Activated CD8-positive, alpha-beta memory T cell treated with anti-CD3 and anti-CD28 coated beads, Interleukin-2, amount 50 U/mL, for 48 hours (primary cell): ENCODE measurements around the gene FRG2.
"Not testable (repeated sequence)": the region's sequence is repeated elsewhere in the genome, so short reads cannot be mapped to it uniquely, and the experiment has no call there.

Source experiments
- DNase-seq: peaks from one replicate; pipeline ENCODE4 v3.0.0-alpha.2; 2020

Gene FRG2

DNA sequence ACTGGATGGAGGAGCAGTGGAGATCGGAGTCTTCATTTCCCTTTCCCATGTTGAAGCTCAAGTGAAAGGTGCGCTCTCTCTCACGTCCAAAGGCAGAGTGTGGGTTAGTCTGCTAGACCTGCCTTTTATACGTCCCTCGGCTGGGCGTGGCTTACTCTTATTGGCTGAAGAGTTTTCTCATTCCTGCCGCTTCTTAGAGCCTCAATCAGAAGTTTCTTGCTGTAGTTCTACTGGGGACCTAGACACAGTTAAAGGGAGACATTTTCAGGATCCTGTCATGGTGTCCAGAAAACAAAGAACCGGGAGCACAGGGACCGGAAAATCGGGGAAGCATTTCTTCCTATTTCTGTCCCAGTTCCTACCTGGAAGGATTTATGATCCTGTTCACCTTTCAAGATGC lies at the start of gene FRG2:
Gene FRG2, minus strand, starts transcription at position 101 of the 400 bp plus-strand sequence. Its CDS starts 52 bp downstream, at position 49.
- not testable (repeated sequence) for DNase-seq

DNA sequence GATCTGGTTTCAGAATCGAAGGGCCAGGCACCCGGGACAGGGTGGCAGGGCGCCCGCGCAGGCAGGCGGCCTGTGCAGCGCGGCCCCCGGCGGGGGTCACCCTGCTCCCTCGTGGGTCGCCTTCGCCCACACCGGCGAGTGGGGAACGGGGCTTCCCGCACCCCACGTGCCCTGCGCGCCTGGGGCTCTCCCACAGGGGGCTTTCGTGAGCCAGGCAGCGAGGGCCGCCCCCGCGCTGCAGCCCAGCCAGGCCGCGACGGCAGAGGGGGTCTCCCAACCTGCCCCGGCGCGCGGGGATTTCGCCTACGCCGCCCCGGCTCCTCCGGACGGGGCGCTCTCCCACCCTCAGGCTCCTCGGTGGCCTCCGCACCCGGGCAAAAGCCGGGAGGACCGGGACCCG lies 41.3 kb upstream of the FRG2 start:
- DNase-seq = not testable (repeated sequence)

DNA sequence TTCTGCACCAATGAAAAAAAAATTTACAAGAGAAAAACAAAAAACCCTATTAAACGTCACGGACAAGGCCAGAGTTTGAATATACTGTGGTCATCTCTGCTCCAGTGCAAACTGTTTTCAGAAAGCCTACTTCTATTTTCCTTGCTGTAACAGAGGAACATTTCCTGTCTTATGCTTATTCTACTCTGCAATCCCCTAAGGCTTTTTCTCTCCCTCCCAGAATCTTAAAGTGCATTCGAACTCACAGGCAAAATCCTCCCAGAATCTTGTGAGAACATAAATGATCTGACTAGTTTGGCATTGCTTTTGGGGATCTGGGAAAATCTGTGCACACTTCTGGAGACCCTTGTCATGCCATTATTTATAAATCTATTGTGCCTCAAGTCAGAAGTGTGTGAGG lies 37.7 kb upstream of the FRG2 start:
- not testable (repeated sequence) for DNase-seq

DNA sequence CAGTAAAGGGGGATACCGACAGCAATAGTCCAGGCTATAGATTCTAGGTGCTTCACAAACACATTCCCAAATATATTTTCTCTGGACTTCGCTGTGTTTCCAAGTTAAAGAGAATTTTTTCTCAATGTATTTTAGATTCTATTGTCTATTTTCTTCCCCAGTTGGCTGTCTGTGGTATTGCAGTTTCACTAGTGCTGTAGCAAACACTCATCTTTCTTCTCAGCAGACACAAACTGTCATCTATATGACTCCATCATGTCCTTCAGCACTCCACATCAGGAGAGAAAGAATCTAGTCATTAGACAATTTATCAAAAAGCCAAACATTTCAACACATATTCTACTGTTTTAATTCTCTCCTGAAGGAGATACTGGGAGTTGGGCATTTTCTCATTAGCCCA lies 37.3 kb upstream of the FRG2 start, which contains the start of gene DBET:
Gene DBET, plus strand, starts transcription at position 161 of the 400 bp plus-strand sequence.
- DNase-seq = not testable (repeated sequence)

DNA sequence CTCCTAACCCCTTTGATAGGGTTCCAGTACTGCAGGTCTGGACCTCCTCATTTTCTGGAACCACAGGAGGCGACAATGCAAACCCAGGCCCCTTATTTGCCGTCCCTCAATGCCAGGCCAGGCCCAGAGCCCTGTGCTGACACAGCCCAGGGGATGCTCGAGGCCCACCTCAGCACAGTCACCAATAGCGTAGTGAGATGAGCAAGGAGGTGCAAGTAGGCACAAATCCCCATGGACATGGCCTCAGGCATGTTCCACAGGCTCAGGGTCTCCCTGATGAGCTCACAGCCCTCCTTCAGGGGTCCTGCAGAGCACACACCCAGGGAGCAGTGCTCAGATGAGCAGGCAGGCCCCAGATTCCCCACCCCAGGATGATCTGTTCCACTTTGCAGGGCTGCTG lies 31.9 kb upstream of the FRG2 start:
- not testable (repeated sequence) for DNase-seq

DNA sequence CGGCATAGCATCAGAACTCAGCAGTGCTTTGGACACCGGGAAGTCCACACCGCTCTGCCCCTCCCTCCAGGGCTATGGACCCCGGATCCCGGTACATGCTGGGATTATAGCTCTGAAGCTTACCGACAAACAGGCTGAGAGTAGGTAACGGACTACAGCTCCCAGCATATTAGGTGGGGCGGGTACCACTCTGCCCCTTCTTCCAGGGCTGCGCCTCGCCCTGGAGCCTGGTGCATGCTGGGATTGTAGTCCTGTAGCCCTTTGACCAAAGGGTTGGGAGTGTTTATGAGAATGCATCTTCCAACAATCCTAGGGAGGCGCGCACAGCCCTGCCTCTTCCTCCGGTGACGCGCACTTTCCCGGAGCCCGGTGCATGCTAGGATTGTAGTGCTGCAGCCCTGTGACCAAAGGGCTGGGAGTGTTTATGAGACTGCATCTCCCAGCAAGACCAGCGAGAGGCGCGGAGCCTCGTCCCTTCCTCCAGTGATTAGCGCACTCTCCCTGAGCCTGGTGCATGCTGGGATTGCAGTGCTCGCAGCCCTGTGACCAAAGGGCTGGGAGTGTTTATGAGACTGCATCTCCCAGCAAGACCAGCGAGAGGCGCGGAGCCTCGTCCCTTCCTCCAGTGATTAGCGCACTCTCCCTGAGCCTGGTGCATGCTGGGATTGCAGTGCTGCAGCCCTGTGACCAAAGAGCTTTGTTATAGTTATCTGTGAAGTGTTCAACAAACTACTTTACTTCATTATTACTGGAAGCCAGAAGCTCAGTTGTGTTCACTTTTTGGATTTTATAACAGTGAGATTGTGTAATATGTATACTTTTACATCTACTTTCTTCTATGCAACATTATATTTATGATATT lies 22.6 kb upstream of the FRG2 start:
- DNase-seq = not testable (repeated sequence)

DNA sequence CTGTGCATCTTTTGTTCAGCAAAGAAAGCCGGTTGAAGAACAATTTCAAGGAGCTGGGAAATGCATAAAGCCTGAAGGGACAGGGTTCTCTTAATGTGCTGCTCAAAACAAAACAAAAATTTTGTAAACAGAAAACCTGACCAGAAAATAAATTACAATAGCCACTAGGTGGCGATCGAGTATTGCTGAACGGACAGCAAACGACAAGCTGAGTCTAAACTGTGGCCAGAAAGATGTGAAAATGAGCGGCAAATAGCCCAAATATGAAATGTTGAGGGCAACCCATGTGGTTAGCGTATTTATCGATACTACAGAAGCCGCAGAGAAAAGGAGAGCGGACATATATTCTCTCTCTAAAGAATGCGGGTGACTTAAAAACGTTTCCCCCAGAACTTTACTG lies 20.6 kb upstream of the FRG2 start:
- not testable (repeated sequence) for DNase-seq

DNA sequence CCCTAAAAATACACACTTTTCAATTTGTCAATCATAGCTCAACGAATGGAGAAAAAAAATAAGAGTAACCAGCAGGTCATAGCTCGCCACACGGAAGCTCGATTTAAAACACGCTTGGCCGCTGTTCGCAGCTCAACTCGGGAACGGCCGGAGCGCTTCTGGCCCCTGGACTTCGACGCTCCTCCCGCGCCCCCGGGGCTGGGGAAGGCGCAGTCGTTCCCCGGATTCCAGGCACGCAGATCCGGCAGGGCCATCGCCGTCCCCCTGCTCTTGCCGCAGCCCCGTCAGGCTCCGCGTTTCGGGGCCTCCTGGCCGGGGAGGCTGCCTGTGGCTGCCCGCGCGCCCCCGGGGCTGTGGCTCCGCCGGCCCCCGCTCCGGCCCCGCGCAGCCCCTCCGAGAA lies 13.8 kb upstream of the FRG2 start:
- not testable (repeated sequence) for DNase-seq

DNA sequence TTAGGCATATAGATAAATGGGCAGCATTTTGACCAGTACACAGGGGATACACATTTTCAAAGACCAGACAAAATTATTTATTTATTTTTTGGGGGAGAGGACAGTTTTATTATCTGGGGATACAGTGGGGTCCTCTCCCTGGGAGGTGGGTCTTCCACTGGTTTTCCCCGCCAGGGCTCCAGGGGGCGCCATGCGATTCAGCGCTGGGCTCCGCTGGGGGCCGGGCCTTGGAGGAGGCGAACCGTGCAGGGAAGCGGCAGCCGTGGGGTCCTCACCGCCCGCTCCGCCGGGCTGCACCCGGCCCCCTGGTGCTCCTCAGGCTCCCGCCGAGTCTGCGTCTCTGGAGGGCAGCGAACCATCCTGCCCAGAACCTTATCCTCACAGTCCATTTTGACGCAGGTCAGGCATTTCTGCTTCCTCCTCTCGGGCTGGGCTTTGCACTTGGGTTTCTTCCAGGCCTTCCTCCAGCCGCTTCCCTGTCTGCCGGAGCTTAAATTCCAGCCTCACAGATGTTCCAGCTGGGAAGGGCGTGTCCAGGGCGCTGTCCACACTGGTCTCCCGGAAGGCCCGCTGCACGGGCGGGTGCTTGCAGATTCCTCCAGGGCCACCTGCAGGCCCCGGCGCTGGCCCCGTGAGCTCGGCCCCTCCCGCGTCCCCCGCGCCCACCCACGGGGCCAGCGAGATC lies 10.8 kb upstream of the FRG2 start:
- not testable (repeated sequence) for DNase-seq

DNA sequence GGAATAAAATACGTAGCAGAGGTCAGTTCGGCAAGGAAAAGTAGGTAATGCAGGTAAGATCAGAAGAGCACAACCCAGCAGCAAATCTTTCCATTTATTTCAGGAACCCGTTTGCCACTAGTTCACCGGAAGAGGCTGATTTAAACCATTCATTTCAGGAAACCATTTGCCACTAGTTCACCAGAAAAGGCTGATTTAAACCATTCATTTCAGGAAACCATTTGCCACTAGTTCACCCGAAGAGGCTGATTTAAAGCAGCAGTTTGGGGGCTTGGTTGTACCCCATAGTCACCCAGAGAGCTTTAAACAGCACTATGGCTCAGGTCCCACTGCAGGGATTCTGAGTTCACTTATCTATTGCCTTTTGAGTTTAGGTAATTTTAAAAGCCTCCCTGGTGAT lies 4.2 kb upstream of the FRG2 start:
- DNase-seq = not testable (repeated sequence)

DNA sequence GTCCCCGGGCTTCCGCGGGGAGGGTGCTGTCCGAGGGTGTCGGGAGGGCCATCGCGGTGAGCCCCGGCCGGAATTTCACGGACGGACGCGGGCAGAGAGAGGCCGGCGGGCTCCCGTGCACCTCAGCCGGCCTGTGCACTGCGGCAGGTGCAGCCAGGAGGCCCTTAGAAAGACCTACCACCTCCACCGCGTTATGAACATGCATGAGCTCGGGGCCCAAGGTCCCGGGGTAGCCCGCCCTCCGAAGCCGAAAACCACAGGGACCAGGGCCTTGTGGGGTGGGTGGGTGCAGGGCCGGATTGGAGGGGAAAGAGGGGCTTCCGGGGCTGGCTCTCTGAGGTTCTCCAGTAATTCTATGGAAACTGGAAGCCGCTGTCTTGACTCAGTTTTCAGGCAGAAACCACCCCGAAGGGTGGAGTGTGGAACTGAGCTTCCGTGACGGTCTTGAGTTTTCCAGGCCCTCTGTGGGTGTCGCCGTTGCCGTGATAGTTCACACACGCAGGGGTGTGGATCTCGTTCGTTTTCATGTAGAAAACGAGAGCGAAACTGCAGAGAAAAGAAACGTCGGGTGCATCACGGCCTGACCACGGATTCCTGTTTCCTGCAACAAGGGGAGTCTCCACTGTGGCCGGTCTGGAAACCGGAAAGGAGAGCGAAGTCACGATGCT lies 4.3 kb downstream of the FRG2 start:
- peak; percentile 56 for DNase-seq

DNA sequence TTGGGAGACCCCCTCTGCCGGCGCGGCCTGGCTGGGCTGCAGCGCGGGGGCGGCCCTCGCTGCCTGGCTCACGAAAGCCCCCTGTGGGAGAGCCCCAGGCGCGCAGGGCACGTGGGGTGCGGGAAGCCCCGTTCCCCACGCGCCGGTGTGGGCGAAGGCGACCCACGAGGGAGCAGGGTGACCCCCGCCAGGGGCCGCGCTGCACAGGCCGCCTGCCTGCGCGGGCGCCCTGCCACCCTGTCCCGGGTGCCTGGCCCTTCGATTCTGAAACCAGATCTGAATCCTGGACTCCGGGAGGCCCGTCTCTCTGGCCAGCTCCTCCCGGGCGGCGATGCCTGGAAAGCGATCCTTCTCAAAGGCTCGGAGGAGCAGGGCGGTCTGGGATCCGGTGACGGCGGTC lies 5.1 kb downstream of the FRG2 start:
- DNase-seq = not testable (repeated sequence)

DNA sequence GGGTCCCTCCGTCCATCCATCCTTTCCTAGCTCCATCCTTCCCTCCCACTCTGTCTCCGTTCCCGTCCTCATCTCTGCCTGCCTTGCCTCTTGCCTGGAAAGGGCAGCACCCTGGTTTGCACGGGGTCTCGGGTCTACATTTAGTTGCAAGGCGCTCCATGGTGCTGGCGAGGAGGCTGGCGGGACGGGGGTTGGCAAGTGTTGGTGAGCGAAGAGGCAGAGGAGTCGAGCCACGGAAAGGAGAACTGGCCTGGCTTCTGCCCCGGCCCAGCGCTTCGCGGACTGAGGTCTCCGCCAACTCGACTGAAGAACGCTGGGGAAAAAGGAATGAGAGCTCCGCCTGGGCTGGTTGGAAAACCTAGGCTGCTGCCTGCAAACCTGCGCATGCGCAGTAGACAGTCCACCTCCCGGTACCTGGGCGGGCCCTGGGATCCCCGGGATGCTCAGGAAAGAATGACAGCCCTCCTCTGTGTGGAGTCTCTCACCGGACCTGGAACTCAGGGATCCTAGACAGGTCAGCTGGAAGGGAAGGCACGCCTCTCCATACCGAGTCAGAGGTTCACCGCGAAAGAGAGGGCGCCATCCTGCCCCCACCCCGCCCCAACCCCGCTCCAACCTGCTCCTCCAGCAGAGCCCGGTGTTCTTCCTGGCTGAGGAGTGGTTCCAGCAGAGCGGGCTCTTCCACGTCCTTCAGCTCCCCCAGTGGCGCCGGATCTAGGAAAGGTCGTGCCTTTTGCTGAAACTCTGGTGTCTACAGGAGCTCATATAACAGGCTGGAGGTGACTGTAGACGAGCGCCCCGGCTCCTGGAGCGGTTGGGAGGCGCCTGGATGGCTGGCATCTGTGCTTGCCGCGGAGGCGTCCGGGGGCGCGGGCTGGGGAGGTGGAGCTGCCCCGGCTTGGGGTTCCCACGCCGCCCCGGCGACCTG lies 6.0 kb downstream of the FRG2 start:
- peak; percentile 75 for DNase-seq

DNA sequence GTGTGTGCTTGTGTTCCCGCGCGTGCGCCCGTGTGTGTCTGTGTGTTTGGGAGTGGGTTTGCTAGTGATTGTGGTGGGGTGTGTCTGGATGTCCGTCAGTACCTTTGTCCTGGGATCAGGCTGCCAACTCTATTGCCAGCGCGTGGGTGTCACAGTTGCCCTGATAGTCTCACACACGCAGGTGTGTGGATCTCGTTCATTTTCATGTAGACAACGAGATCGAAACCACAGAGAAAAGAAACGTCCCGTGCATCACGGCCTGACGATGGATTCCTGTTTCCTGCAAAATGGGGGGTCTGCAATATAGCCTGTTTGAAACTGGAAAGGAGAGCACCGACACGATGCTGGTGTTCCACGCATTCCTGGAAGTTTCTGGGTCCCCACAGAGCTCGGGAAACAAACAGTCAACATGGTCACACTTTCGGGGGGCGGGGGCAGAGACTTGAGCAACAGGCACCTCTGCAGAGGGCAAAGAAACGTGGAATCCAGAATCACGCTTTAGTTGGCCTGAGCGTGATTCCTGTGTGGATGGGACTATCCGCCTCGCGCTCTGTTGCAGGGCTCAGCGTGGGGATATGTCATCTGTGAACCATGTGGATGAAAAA lies 7.1 kb downstream of the FRG2 start:
- DNase-seq = not testable (repeated sequence)

DNA sequence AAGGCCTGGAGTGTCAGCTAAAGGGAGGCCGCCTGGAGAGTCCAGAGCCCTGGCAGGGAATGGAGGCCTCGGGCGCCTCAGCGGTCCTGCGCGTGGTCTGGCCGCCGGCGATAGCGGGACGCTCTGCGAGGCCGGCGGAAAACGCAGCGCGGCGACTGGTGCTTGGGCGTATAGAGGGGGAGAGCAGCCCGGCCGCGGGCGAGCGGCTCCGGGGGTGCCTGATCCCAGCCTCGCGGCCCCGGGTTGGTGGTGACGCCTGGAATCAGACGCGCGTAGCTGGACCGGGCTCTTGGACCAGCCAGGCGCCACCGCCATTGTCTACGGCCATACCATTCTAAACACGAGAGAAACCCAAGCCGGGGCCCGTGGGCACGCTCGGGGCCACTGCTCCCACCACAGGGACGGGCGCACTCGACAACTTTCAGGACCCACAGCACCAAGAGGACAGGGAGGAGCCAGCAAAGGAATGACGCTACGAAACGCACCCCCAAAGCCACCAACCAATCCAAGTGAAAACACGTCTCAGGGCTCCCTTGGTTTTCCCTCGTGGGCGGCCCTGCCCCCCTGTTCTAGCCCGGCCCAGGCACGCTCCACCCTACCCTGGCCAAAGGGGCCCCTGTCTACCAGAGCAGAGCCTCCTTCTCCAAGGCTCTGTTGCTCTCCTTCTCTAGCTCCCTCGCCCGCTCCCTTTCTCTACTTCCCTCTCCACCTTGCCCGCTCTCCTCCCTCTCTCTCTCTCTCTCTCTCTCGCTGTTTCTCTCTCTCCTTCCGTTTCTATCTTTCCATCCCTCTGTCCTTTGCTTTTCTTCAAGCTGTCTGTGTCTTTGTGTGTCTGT lies 7.8 kb downstream of the FRG2 start:
- DNase-seq = no peak

DNA sequence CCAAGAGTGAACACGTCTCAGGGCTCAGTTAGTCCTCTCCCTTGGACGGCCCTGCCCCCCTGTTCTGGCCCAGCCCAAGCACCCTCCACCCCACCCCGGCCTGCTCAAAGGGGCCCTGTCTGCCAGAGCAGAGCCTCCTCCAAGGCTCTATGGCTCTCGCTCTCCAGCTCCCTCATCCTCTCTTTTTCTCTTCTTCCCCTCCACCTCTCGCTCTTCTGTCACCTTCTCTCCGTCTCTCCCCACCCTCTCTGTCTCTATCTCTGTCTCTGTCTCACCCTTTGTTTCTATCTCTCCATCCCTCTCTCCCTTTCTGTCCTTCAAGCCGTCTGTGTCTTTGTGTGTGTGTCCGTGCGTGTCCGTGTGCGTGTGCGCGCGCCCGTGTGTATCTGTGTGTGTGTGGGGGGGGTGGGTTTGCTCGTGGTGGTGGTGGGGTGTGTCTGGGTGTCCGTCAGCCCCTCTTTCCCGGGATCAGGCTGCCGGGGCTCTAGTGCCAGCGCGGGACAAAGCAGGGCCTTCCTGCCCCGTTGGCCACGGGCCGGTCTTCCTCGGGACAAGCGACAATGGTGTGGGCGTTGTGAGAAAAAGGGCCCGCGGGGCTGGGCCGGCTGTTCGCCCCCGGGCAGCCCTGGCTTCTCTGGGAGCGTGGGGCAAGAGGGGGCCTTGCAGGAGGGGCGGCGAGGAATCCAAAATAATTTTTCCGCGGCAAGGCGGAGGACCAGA lies 8.7 kb downstream of the FRG2 start:
- no peak for DNase-seq

DNA sequence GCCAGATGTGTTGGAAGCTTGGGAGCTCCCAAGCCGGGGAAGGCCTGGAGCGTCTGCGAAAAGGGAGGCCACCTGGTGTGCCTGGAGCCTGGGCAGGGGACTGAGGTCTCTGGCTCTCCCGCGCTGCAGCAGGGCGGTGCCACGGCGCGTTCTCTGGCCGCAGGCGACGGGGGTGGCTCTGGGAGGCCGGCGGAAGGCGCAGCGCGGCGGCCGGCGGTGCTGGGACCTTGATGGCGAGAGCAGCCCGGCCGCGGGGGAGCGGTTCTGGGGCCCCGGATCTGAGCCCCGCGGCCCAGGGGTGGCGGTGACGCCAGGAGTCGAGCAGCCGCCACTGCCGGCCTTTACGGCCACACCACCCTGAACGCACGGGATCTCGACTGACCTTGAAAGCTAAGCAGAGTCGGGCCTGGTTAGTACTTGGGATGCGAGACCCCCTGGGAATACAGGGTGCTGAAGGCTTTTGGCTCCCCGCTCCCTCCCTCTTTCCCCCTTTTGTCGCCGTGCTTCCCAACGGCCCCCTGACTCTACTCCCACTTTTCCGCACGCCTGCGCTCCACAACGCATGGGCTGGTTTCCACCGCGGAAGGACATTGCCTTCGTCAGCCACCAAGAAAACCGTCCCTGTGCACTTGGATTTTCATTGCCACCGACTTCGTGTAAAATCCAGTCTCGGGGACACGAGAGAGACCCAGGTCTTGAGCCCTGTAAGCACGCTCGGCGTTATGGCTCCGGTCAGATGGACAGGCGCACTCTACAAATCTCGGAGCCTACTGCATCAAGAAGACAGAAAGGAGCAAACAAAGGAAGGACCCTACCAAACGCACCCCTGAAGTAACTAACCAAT lies 9.5 kb downstream of the FRG2 start:
- no peak for DNase-seq

DNA sequence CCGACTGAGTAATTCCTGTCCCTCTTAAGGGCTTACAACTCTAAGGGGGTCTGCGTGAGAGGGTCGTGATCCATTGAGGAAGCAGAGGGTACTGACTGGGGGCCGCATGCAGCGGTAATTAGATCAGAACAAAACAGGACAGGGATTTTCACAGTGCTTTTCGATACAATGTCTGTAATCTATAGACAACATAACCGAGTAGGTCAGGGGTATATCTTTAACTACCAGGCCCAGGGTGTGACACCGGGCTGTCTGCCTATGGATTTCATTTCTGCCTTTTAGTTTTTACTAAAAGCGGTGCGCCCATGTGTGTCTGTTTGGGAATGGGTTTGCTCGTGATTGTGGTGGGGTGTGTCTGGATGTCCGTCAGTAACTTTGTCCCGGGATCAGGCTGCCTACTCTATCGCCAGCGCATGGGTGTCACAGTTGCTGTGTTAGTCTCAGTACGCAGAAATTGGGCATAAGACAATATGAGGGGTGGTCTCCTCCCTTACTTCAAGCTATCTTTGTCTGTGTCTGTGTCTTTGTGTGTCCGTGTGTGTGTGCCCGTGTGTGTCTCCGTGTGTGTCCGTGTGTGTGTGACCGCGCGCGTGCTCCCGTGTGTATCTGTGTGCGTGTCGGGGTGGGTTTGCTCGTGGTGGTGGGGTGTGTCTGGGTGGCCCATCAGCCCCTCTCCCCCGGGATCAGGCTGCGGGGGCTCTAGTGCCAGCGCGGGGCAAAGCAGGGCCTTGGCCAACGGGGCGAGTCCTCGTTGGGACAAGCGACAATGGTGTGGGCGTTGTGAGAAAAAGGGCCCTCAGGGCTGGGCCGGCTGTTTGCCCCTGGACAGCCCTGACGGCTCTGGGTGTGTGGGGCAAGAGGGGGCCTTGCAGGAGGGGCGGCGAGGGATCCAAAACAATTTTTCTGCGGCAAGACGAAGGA lies 10.4 kb downstream of the FRG2 start:
- DNase-seq = no peak
